Thoracic aorta (tissue), 2 donors: ENCODE data around the gene OLIG1. TPM values are rescaled to one million over a fixed set of nuclear protein-coding genes. Genes with fewer than 3 reads are reported as not detected.

Experiments used
- ATAC-seq: fragments of 150-250 bp; one replicate; pipeline ENCODE4 v1.8.0; 2017; ENCODE audit warnings: low read depth; ENCODE audit not compliant: insufficient number of reproducible peaks, low FRiP score
- DNase-seq: peaks from one replicate; pipeline ENCODE4 v3.0.0-alpha.2; 2020; ENCODE audit warnings: low spot score
- H3K27ac ChIP-seq, 2 donors: fragments of 200-600 bp; sonication (generic); 1 replicate in 1 of 2; 2 replicates in 1 of 2; pipeline ENCODE4 v1.5.1; 2016; ENCODE audit warnings: mild to moderate bottlenecking in 2 of 2, moderate library complexity in 2 of 2
- H3K27me3 ChIP-seq: fragments of 200-600 bp; sonication (generic); replicated peaks from 2 replicates; pipeline ENCODE4 v1.6.0; 2016; ENCODE audit warnings: mild to moderate bottlenecking; ENCODE audit not compliant: insufficient read depth
- H3K36me3 ChIP-seq: fragments of 200-600 bp; sonication (generic); one replicate; pipeline ENCODE4 v1.5.1; 2016
- H3K4me1 ChIP-seq, 2 donors: fragments of 200-600 bp; sonication (generic); 1 replicate in 1 of 2; 2 replicates in 1 of 2; pipeline versions ENCODE4 v1.5.1 to v1.6.0; 2016; ENCODE audit warnings: low read depth in 2 of 2, mild to moderate bottlenecking in 1 of 2; ENCODE audit not compliant: control insufficient read depth in 1 of 2
- H3K4me3 ChIP-seq: fragments of 200-600 bp; sonication (generic); 2 replicates; pipeline ENCODE4 v1.5.1; 2016; ENCODE audit warnings: mild to moderate bottlenecking
- H3K9me3 ChIP-seq: fragments of 200-600 bp; sonication (generic); 2 replicates; pipeline ENCODE4 v1.5.1; 2016
- CTCF ChIP-seq: fragments of 200-600 bp; sonication (generic); IDR thresholded peaks from one replicate; pipeline ENCODE4 v1.5.1; 2019; ENCODE audit warnings: antibody characterized with exemption
- total RNA-seq, 2 donors: library from RNA; depleted of rRNA; stranded (reverse); fragments of >200 nt; gene quantifications; one replicate each; pipeline versions ENCODE4 v1.1.0 to v1.2.3, GENCODE V29; 2016

The OLIG1 gene
- total RNA-seq, 2 donors from 2014 or later: not detected

GRCh38 chr21:33055991-33056390 is 13.9 kb upstream of the OLIG1 start:
- H3K4me3 ChIP-seq: no peak overlapping the region
- no peaks in the 10 kb centered on the region for H3K27me3 ChIP-seq
- no peak for ATAC-seq
- H3K27ac ChIP-seq: no peak overlapping the region
- TF ChIP-seq CTCF: no peak
- H3K36me3 ChIP-seq: no peaks in the 10 kb centered on the region
- H3K9me3 ChIP-seq: no peaks in the 10 kb centered on the region
- H3K4me1 ChIP-seq: no peaks in the 10 kb centered on the region
- no peak for DNase-seq

GRCh38 chr21:33057385-33057940 is 12.5 kb upstream of the OLIG1 start:
- no peak for TF ChIP-seq CTCF
- H3K4me1 ChIP-seq: no peaks in the 10 kb centered on the region
- no peak for ATAC-seq

GRCh38 chr21:33058527-33058926 is 11.4 kb upstream of the OLIG1 start:
- no peak overlapping the region for H3K4me3 ChIP-seq
- no peaks in the 10 kb centered on the region for H3K36me3 ChIP-seq
- no peaks in the 10 kb centered on the region for H3K9me3 ChIP-seq
- no peak for DNase-seq
- H3K27me3 ChIP-seq: no peaks in the 10 kb centered on the region
- TF ChIP-seq CTCF: no peak
- H3K4me1 ChIP-seq: no peaks in the 10 kb centered on the region
- no peak for ATAC-seq
- no peak overlapping the region for H3K27ac ChIP-seq

More at GRCh38 chr21:33057385-33057940, 12.5 kb upstream of the OLIG1 start:
- H3K36me3 ChIP-seq: no peaks in the 10 kb centered on the region
- H3K27ac ChIP-seq: no peak overlapping the region
- no peaks in the 10 kb centered on the region for H3K27me3 ChIP-seq
- H3K4me3 ChIP-seq: no peak overlapping the region
- no peaks in the 10 kb centered on the region for H3K9me3 ChIP-seq
- no peak for DNase-seq

GRCh38 chr21:33058957-33059356 is 11.0 kb upstream of the OLIG1 start:
- no peaks in the 10 kb centered on the region for H3K9me3 ChIP-seq
- no peaks in the 10 kb centered on the region for H3K36me3 ChIP-seq
- H3K27ac ChIP-seq: no peak overlapping the region
- no peaks in the 10 kb centered on the region for H3K4me1 ChIP-seq
- H3K27me3 ChIP-seq: no peaks in the 10 kb centered on the region
- no peak overlapping the region for H3K4me3 ChIP-seq
- DNase-seq (no peak), ATAC-seq (no peak)
- no peak for TF ChIP-seq CTCF

GRCh38 chr21:33059380-33059841 is 10.5 kb upstream of the OLIG1 start:
- no peaks in the 10 kb centered on the region for H3K36me3 ChIP-seq
- H3K4me1 ChIP-seq: no peaks in the 10 kb centered on the region
- DNase-seq (no peak), ATAC-seq (no peak)
- H3K27ac ChIP-seq: no peak overlapping the region
- H3K4me3 ChIP-seq: no peak overlapping the region
- no peaks in the 10 kb centered on the region for H3K27me3 ChIP-seq
- TF ChIP-seq CTCF: no peak
- H3K9me3 ChIP-seq: no peaks in the 10 kb centered on the region
